Stimulated activated naive CD8-positive, alpha-beta T cell treated with anti-CD3 and anti-CD28 coated beads, Interleukin-15, amount 100 ng/mL, for 72 hours (primary cell): ENCODE measurements around the gene TNFRSF19.

ENCODE experiments used
- ATAC-seq: fragments of 150-1000 bp; cut with Tn5 transposase; 2 replicates; pipeline ENCODE4 v1.10.0; 2021; ENCODE audit warnings: mild to moderate bottlenecking, moderate library complexity
- DNase-seq, 2 donors: peaks; one replicate each; pipeline ENCODE4 v3.0.0; 2021 to 2022
- H3K27ac Mint-ChIP-seq, 2 donors: one replicate each; pipeline ENCODE4 v1.8.0; 2022; ENCODE audit warnings: mild to moderate bottlenecking in 2 of 2, mixed read lengths in 2 of 2, moderate library complexity in 2 of 2
- H3K27me3 Mint-ChIP-seq: one replicate; pipeline ENCODE4 v1.8.0; 2022; ENCODE audit warnings: mixed read lengths
- H3K4me1 Mint-ChIP-seq: one replicate; pipeline ENCODE4 v1.8.0; 2022; ENCODE audit warnings: mild to moderate bottlenecking, mixed read lengths
- H3K4me3 Mint-ChIP-seq, 2 donors: one replicate each; pipeline ENCODE4 v1.8.0; 2022; ENCODE audit warnings: mild to moderate bottlenecking in 2 of 2, mixed read lengths in 2 of 2, moderate library complexity in 1 of 2
- H3K9me3 Mint-ChIP-seq, 2 donors: one replicate each; pipeline ENCODE4 v1.8.0; 2022; ENCODE audit warnings: mixed read lengths in 2 of 2

The TNFRSF19 gene

DNA sequence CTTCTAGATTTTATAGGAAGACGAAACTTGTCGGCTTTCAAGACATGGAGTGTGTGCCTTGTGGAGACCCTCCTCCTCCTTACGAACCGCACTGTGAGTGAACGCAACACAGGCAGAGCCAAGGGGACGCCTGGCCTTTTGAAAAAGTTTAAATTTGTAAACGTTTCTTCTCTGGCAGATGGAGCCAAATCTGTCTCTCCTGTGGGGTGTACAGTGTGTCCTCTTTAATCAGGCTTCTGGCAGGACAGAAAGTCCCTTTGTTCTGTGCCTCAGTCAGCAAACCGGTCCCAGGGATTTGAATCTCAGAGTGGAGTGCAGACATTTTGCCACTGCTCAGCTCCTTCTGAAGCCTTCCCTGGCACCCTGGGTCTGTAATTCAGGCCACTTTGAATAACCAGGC is 56.5 kb downstream of the TNFRSF19 start:
- Mint-ChIP-seq H3K27me3 (peaks cover 17% of the 10 kb centered on the region), H3K9me3 (no peaks in the 10 kb centered on the region), H3K4me3 (no peak overlapping the region), H3K27ac (peak overlapping the region in 1 of 2 donors; percentile 63), H3K4me1 (no peaks in the 10 kb centered on the region)
- DNase-seq, result no peak
- no peak for ATAC-seq

DNA sequence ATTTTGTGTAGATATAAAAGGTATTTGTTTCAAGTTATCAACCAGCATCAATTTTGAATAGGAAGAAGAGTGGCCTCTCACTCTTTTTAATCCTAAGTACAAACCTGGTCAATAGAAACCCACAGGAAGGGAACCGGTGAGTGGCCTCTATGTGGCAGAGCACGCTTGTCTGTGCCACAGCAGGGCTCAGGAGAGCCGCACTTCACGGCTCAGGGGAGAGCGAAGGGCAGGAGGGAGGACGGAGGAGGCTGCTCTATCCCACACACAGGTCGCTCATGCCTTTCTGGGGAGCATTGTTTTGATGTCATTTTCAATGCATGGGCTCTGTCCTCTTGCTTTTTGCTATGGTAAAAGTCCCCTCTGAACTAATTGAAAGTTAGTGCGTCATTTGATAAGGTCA is 57.2 kb downstream of the TNFRSF19 start:
- no peaks in the 10 kb centered on the region for H3K9me3 Mint-ChIP-seq
- no peak overlapping the region for H3K27ac Mint-ChIP-seq
- peaks cover 17% of the 10 kb centered on the region for H3K27me3 Mint-ChIP-seq
- ATAC-seq (no peak), DNase-seq (no peak)
- H3K4me1 Mint-ChIP-seq, result no peaks in the 10 kb centered on the region
- H3K4me3 Mint-ChIP-seq, result no peak overlapping the region

DNA sequence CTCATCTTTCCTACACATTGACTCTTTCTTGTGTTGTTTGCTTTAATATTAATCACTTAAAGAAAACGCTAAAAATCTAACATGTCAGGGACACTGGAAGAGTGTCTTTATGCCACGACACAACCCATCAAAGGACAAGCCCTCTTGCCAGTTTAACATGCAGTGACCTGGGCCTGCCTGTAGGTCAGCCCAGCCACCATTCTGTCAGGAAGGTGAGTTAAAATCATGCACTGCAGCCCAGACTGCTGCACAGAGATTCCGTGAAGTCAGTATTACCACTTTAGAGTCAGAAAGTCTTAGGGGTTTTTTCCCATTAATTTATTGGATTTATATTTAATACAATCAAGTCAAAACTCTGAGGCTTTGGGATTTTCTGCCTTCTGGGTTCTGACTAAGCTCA is 58.0 kb downstream of the TNFRSF19 start:
- peaks cover 17% of the 10 kb centered on the region for H3K27me3 Mint-ChIP-seq
- H3K27ac Mint-ChIP-seq, result no peak overlapping the region
- no peaks in the 10 kb centered on the region for H3K4me1 Mint-ChIP-seq
- no peak for DNase-seq
- no peak overlapping the region for H3K4me3 Mint-ChIP-seq
- H3K9me3 Mint-ChIP-seq, result no peaks in the 10 kb centered on the region
- ATAC-seq, result no peak

DNA sequence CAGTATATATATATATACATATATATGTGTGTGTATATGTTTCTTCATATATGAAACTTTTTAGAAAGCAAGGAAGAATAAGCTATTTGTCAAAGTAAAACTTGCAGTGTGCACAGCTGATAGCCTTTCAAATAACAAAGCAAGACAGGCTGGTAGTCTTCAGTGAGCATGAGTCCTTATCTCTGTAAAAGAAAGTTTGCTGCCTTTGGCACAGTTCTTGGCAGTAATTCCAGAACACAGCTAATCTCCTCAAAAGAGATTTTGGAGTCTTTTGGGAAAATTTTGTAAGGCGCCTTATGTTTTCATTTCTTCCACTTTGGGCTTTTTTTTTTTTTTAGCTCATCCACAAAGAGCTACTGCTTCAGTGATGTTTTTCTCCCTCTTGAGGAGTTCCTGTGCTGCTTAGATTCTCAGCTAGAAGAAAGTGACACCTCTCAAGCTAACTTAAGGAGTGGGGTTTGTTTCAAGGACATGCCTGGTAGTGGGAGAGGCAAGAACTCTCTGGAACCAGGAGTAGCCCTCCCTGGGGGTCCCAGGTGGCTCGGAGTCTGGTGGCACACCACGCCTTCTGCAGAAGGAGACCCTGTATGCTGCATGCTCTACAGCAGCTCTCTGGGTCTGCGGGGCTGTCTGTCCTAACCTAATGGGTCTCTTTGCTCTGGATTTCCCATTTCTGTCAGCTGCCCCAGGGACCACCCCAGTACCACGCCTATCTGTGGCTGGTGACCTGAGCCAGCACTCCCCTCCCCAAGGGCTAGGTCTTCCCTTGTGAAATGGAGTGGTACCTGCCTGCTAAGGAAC is 58.8 kb downstream of the TNFRSF19 start:
- H3K4me1 Mint-ChIP-seq, result no peaks in the 10 kb centered on the region
- no peaks in the 10 kb centered on the region for H3K9me3 Mint-ChIP-seq
- peaks cover 17% of the 10 kb centered on the region for H3K27me3 Mint-ChIP-seq
- DNase-seq, result no peak
- ATAC-seq, result no peak
- no peak overlapping the region for H3K4me3 Mint-ChIP-seq
- peak overlapping the region in 1 of 2 donors; percentile 44 for H3K27ac Mint-ChIP-seq

DNA sequence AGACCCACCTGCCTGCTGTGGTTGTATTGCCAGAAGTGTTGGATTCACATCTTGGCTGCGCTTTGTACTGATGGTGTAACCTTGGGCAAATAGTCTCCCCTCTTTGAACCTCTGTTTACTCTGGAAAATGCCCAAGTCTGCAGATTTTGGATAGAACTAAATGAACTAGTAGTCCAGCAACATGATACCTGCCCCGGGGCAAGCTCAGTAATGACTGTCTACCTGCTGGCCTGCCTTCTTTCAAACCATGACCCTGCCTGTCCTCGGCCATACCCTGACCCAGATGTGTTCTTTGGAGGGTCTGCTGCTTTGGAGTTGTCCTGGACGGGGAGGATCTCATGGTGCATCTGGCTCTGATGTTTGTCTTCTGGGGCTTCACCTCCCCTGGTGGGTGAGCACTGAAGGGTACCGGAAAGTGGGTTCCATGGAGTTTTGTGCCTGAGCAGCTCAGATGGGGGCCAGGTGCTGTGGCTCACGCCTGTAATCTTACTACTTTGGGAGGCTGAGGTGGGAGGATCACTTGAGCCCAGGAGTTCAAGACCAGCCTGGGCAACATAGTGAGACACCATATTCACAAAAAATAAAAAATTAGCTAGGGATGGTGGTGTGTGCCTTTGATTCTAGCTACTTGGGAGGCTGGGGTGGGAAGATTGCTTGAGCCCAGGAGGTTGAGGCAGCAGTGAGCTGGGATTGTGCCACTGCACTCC is 59.5 kb downstream of the TNFRSF19 start:
- H3K4me1 Mint-ChIP-seq, result no peaks in the 10 kb centered on the region
- DNase-seq (no peak), ATAC-seq (no peak)
- H3K27me3 Mint-ChIP-seq, result peaks cover 17% of the 10 kb centered on the region
- no peak overlapping the region for H3K4me3 Mint-ChIP-seq
- H3K9me3 Mint-ChIP-seq, result no peaks in the 10 kb centered on the region
- H3K27ac Mint-ChIP-seq, result peak overlapping the region in 1 of 2 donors; percentile 44

DNA sequence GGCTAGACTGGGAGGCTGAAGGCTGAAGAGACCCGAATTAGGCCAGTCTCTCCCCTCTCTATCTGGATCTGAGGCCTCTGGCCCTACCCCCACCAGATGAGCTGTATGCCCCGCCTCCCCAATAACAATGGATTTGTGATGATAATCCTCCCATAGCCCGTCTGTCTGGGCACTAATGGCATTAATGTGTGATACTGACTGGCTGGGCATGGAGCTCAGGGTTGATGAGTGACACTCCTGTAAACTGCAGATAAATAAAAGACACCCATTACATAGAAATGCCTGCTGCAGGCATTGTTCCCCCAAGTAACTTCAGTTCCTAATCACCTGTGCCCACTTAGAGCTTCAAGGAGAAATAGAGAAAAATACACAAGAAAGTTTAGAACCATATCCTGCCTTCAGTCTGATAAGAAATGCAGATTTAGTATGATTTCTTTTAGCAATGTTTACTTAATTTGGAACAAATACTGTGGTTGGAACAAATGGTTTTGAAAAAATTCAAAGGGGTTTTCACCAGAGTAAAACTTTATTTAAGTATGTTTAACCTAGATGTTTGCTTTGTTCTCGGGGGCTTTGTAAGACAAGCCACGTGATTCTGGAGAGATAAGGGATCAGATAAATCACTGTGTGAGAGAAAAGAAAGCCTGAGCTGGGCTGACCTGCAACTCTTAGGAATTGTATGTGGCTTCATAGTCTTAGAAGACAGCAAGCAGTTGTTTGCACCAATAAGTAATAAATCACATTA is 60.3 kb downstream of the TNFRSF19 start:
- H3K27ac Mint-ChIP-seq, result no peak overlapping the region
- no peaks in the 10 kb centered on the region for H3K4me1 Mint-ChIP-seq
- ATAC-seq (no peak), DNase-seq (no peak)
- no peak overlapping the region for H3K4me3 Mint-ChIP-seq
- H3K9me3 Mint-ChIP-seq, result no peaks in the 10 kb centered on the region
- peaks cover 17% of the 10 kb centered on the region for H3K27me3 Mint-ChIP-seq

DNA sequence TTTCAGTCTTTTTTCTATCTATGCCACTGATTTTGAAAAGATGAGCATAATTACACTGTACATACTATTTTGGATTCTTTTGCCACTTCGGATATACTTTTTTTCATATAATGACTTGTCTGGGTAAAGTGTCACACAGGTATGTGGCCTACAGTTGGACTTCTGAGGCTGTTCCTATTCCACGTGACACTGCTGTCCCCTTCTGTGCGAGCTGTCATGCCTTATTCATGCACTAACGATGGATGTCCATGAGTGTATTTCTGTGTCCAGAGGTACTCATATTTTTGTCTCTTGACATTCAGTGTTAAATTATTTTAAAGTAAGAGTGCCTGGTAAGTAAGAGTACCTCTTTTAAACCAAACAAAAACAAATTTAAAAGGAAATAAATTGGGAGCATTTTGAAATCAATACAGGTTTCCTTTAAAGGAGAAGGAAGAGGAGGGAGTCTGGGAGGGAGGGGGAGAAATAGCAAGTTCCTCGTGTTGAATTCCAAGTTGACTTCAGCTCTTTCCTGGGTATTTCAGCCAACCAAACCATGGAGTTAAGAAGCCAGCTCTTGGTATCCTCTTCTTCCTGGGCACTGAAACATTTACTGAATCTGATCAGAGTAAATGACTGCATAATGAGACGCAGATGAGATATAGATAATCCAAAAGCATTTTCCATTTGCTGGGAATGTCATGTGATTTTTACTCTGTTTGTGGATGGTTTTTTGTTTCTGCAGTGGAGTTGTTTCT is 61.3 kb downstream of the TNFRSF19 start:
- H3K27ac Mint-ChIP-seq, result no peak overlapping the region
- H3K9me3 Mint-ChIP-seq, result no peaks in the 10 kb centered on the region

DNA sequence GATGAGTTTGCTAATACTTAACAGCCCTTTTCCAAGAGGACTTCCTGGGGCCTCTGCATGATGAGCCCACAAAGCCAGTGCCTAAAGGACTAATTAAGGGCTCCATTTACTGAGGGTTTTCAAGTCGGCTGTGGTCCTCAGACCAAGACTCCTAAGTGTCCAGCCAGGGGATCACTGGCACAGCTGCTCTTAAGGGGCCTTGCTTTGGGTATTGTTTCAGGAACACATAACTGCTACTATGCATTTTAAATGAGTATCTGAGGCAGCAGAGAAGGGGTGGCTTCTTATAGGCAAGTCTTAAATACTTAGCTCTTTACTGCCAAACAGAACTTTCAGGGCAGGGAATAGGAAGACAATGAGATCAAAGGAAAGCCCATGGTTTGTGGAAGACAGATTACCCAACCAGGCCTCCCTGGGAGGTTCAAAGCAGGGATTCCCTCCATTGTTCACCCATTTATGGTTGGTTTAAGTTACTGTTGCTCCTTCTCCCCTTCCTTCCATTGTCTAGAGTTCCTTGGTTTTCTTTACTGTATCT is 61.9 kb downstream of the TNFRSF19 start:
- no peaks in the 10 kb centered on the region for H3K9me3 Mint-ChIP-seq
- no peak for ATAC-seq
- no peak overlapping the region for H3K4me3 Mint-ChIP-seq
- no peak for DNase-seq
- H3K27ac Mint-ChIP-seq, result no peak overlapping the region
- H3K4me1 Mint-ChIP-seq, result no peaks in the 10 kb centered on the region
- peaks cover 12% of the 10 kb centered on the region for H3K27me3 Mint-ChIP-seq

More for the DNA sequence above, 61.3 kb downstream of the TNFRSF19 start:
- no peaks in the 10 kb centered on the region for H3K4me1 Mint-ChIP-seq
- ATAC-seq (no peak), DNase-seq (no peak)
- peaks cover 17% of the 10 kb centered on the region for H3K27me3 Mint-ChIP-seq
- no peak overlapping the region for H3K4me3 Mint-ChIP-seq

DNA sequence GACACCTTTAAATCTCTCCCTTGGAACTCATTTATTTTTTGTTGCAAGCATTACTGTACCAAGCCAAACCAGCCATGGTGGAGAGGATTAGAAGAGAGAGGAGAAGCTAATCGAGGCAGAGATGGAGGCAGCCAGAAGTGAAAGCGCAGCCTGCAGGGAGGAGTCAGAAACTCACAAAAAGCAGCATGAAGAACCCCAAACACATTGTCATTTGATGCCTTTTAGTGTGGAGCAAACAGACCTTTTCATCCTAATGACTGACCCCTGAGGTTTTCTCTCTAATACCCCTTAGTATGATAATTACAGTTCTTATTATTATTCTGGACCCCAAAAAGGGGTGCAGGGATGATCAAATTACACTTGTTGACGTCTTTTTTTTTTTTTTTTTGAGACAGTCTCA is 62.5 kb downstream of the TNFRSF19 start:
- H3K4me3 Mint-ChIP-seq, result no peak overlapping the region
- no peaks in the 10 kb centered on the region for H3K4me1 Mint-ChIP-seq
- no peak overlapping the region for H3K27ac Mint-ChIP-seq
- peaks cover 8% of the 10 kb centered on the region for H3K27me3 Mint-ChIP-seq
- ATAC-seq (no peak), DNase-seq (no peak)
- H3K9me3 Mint-ChIP-seq, result no peaks in the 10 kb centered on the region

DNA sequence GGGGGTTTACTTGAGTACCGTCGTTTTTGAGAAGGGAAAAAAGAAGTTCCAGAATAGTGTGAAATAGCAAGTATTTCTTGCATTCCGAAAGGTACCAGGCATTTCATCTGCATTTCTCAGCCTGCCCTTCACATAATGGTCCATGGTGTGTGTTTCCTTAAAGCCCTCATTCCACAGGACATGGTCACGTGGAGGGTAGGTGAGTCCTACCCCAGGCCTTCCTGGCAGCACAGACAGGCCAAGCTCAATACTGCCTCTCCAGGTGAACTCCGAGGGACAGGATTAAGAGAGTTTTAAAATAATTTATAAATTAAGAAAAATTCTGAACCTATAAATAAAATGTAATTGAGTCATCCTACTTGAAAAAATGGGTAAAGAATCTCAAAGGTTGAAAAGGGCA is 64.7 kb downstream of the TNFRSF19 start:
- H3K4me3 Mint-ChIP-seq, result no peak overlapping the region
- H3K27me3 Mint-ChIP-seq, result peaks cover under 1% of the 10 kb centered on the region
- no peak overlapping the region for H3K27ac Mint-ChIP-seq
- ATAC-seq (no peak), DNase-seq (no peak)
- H3K9me3 Mint-ChIP-seq, result no peaks in the 10 kb centered on the region
- no peaks in the 10 kb centered on the region for H3K4me1 Mint-ChIP-seq

DNA sequence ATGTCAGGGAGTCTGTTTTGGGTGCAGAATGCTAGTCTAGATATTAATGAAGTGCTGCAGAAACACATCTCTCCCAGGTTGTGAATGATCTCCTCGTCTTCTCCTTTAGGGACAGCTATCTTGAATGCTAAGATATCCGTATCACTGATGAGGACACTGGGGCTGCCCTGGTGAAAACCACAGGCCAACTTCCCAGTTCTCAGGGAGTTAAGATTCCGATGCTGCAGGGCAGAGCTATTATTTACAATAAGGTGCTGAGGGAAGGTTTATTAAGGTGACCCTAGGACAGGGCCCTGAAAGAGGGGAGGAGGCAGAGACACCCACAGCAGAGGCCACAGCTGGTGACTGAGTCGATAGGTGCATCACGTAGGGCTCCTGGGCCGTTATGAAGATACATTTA is 66.1 kb downstream of the TNFRSF19 start:
- Mint-ChIP-seq H3K4me1 (no peaks in the 10 kb centered on the region), H3K9me3 (no peaks in the 10 kb centered on the region), H3K4me3 (no peak overlapping the region), H3K27ac (no peak overlapping the region), H3K27me3 (no peaks in the 10 kb centered on the region)
- ATAC-seq (no peak), DNase-seq (no peak)

DNA sequence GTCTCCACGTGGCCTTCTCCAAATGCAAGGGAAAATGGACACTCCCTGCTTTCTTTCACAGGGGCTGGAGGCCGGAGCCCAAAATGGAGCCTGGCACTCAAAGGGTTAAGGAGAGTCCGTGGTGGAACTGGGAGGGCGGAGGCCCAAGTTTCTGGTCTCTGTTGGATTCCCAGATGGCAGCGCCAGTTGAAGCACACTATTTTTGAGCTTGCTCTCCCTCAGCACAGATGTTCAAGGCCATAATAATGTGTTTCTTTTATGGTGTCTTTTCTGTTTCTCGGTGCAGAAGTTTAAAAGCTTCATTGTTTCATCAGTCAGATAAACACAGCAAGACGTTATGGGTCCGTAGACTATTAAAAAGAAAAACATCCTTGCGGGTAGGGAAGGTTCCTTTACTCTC is 67.6 kb downstream of the TNFRSF19 start:
- H3K4me3 Mint-ChIP-seq, result no peak overlapping the region

DNA sequence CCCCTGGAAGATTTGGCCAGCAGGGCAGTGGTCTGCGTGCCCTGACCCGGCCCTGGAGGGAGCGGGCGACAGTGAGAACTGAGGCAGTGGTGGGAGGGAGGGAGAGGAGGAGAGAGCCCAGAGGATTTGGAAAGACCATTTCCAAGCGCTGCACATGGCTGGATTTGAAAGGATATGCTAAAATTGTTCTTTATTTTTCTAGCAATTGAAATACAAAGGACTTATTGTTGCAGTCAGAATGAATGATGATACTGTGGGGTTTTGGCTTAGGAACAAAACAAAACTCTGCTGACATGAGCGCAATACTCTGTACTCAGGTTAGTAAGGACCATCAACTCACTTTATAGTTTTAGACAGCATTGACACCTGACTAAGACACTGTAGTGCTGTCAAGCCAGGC is 69.5 kb downstream of the TNFRSF19 start:
- Mint-ChIP-seq H3K4me3 (no peak overlapping the region), H3K27ac (peak overlapping the region in 1 of 2 donors; percentile 74), H3K4me1 (no peaks in the 10 kb centered on the region), H3K9me3 (no peaks in the 10 kb centered on the region), H3K27me3 (no peaks in the 10 kb centered on the region)
- DNase-seq, result no peak
- no peak for ATAC-seq

More for the DNA sequence above, 67.6 kb downstream of the TNFRSF19 start:
- Mint-ChIP-seq H3K27me3 (no peaks in the 10 kb centered on the region), H3K4me1 (no peaks in the 10 kb centered on the region), H3K9me3 (no peaks in the 10 kb centered on the region), H3K27ac (peak overlapping the region in 1 of 2 donors; percentile 74)
- DNase-seq (no peak), ATAC-seq (no peak)

DNA sequence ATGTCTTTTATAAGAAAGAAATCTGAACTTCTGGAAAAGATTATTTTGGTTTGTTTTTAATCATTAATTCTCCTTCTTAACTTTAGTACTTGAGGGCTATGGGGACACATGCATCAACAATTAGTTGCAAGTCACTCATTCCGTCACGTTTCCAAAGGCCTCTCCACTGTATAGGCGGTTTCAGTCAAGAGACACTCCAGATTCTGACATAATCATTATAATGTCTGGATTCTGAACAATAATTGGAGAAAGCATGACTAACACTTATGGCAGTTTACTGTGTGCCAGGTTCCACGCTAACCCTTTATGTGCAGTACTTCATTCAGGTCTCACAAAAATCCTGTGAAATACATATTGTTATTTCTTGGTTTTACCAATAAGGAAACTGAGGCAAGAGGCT is 71.9 kb downstream of the TNFRSF19 start:
- DNase-seq, result no peak
- ATAC-seq, result no peak
- Mint-ChIP-seq H3K9me3 (no peaks in the 10 kb centered on the region), H3K4me1 (no peaks in the 10 kb centered on the region), H3K4me3 (no peak overlapping the region), H3K27me3 (no peaks in the 10 kb centered on the region), H3K27ac (no peak overlapping the region)
